SW480 (cell line): ENCODE measurements around the gene PCK1.

ENCODE experiments used
- DNase-seq: peaks from one replicate; pipeline ENCODE4 v3.0.0-alpha.2; 2016; ENCODE audit warnings: low spot score

The PCK1 gene

DNA sequence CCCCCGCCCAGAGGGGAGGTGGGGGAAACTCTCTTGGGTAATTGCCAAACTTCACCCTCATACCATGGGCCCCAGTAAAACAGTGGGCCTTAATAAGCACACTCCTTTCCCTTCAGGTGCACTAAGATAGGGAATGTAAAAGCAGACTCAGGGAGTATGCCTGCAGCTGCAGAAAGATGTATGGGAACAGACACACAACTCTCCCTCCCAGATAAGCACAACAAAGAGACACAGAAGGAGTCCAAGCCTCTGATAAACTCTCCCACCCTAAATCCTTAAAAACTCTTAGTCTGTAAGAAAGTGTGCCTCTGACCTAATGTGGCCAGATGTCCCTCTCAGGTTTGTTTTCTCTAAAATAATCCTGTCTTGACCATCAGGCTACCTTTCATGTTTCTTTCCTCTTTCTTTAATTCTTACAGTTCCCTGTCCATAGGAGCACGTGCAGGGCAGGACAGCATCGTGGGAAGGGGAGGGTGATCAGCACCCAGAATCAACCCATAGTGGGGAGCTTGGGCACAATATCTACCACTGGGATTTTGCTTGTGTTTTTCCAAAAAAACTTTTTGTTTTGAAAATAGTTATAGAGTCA lies 24.7 kb upstream of the PCK1 start:
- no peak for DNase-seq

DNA sequence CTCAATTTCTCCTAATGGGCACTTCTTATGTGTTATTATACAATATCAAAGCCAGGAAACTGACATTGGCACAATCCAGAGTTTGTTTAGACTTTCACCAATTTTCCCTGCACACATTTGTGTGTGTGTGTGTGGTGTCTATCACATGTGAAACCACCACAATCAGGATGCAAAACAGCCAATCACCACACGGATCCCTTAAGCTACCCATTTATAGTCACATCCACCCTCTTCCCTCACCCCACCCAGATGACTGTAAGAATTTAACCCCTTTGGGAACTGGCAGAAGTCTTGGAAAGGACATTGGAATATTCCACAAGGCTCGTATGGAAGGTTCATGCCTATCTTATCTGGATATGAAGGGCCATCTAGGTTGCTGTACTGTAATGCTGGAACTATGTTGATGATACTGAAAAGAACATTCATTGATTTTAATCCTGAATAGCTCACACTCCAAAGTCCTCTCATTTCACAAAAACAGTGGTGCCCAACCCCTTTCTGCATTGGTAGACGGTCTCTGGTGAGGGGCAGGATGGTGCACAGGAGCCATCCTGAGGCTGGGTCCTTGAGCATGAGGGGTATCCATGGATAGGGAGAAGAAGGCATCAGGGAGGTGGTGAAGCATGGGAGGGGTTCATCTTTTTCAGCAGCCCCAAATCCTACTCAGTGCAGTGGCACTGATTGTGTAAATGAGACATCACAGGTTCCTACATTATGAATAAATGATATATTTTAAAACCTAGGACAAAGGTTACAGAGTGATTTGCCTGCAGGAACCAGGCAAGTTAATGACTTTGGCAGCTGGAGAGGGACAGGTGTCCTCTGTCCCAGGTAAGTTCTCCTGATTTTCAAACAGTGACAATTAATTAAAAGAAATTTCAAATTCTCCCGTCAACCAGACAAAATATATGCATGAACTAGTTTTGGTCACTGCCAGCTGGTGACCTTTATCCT lies 23.9 kb upstream of the PCK1 start:
- DNase-seq = no peak

DNA sequence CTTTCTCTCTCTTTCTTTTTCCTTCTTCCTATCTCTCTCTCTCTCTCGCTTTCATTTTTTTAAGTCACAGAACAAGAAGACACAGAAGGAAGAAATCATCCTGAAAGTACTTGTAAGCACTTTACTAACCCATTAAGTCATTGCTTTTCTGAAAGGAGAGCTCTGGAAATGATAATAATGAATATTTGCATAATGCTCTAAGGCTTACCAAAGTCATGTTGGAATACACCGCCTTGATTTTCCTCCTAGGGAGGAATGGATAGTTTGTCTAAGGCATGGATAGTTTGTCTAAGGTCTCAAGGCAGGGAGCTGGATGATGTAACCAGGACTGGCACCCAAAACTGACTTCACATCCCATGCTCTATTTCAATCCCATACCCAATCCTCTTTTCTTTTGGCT lies 23.1 kb upstream of the PCK1 start:
- no peak for DNase-seq

DNA sequence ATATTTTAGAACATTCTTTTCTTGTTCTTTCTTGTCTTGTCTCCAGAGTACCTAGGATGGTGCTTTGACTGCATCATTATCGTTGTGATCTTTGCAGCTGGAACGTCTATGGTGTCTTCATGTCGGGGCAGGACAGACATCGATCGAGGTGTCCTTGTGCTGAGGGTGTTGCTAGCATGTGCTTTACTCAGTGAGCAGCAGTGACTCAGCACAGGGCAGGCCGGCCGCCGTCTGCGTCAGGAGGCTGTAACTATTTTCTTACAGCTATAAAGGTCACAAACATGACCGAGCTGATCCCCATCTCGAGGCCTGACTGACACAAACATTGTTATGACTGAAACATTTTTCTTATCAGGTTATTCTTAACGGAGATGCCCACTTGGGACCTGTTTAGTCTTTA lies 21.0 kb upstream of the PCK1 start:
- DNase-seq = no peak

DNA sequence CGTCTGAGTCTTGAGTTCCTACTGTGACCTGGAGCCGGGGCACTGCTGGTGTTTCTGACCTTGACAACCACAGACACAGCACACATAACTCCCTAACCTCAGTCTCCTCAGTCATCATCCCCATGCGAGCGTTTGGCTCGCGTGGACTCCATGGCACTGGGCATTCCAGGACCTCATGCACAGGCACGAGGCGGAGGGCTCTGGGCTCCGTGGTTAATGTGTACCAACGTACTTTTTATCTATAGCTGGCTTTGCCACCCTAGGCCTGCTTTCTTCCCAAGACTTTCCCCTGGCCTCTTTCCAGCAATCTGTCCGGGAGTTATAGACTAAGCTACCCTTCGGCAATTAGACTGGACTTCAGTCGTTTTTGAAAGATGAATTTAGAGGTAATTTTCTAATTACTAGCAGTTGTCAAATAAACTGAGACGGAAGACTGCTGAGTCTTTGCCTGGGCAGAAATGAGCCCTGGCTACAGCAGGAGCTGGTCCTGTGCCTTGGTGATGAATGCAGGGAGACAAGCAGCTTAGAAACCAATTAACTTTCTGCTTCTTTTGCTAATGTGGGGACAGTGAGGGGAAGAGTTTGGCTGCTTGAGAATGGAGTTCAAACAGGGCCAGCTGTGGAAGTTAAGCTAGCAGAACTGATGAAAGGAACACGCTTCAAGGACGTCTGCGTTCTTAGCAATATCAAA lies 19.9 kb upstream of the PCK1 start:
- no peak for DNase-seq

DNA sequence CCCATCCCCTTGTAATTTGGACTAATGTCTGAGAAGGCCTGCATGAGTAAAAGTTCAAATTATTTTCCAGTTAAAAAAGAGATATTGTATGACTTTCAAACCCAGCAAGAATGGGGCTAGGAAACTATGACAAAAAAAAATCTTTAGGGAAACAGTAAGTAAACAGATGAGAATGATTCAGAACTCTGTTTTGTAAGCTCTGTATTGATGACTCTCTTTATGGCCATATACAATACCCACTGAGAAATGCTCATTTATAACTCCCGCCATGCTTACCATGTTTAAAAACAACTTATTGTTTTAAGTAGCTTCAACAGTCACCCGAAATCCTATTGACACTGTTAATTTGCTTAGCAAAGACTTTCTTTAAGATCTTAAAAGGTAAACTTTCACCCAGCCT lies 17.2 kb upstream of the PCK1 start:
- DNase-seq = no peak

DNA sequence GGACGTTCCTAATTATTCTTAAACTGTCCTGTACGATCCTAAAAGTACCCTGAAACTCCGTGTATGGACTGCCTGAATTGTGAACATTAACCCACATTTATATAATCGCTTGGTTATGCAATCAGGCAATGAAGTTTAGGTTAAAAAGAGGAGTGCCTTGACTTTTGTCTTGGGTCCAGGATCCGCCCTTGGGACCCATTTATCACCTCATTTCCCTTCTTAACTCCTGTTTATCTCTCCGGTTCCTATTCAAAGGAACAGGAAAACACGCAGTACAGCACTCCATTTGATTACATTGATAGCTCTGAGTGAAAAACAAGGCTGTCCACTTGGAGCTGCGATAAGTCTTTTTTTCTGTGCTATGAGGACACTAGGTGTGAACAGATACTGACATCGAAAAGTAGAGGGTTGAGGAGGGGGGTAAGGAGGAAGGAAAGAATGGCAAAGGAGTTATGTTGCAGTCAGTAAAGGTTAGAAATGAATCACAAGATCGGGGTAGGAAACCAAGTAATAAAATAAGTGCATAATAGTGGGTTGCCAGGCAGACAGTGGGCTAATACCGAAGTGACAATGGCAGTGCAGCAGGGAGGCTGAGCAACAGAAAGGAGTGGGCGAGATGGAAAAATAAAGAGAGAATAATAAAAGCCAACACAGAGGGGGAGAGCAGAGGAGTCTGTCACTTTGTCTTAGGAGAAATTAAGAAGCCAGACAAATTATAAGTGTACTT lies 15.9 kb upstream of the PCK1 start:
- no peak for DNase-seq

DNA sequence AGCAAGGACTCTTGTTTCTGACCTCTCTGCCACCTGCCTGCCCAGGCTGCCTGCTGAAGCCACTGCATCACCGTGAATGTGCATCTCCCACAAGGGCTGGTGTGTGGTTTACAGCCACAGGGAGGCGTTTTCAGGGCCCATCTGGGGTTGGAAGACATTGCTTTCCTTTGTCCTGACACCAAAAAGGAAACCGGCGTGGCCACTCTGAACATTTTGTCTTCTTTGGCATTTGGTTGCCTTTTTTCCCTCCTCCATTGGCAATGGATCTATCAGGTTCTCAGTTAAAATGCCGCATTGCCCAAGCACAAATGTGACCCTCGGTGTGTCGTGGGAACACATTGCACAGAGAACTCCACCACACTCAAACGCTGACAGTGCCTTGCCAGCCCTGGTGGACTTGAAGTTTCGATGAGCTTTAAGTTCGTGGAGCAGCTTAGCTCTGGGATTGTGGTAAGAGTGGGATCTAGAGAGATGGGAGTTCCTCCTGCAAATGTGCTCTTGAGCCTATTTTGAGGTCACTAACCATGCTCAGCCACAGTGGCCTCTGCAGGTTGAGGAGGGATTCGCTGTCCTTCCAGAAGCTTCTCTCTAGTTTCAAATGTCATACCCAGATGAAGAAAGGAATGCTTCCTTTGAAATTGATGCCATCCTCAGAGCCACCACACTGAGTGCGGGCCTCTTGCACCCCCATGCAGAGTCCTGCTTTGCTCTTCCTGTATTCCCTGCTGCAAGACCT lies 14.8 kb upstream of the PCK1 start:
- peak; percentile 31 for DNase-seq

DNA sequence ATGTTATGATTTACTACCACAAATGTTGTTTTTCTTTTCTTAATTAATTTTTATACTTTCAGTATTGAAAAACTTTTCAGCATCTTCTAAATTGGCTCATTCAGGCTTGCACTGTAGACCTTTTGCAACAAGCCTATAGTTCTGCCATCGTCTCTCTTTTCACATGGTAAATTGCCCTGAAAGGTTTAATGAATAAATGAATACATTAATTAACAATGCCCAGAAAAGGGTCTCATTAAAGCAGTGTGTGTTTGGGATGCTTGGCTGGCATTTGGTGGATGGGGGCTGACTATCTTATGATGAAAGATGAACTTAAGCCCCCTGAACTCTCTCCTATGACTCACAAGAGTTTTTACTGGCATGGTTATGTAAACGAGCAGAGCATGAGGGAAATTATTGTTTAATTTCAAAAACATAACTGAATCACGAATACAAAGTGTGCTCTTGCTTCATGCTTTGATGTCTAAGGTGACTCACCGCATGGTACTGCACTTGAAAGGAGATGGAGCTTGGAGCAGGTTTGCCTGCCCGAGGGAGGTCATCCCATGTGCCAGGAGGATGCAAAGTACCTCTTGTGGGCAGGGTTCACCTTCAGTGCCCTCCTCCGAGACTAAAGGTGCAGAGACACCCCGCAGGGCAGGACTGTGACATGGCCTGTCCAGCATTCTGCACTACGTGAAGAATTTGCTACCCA lies 13.8 kb upstream of the PCK1 start:
- DNase-seq = peak; percentile 98

DNA sequence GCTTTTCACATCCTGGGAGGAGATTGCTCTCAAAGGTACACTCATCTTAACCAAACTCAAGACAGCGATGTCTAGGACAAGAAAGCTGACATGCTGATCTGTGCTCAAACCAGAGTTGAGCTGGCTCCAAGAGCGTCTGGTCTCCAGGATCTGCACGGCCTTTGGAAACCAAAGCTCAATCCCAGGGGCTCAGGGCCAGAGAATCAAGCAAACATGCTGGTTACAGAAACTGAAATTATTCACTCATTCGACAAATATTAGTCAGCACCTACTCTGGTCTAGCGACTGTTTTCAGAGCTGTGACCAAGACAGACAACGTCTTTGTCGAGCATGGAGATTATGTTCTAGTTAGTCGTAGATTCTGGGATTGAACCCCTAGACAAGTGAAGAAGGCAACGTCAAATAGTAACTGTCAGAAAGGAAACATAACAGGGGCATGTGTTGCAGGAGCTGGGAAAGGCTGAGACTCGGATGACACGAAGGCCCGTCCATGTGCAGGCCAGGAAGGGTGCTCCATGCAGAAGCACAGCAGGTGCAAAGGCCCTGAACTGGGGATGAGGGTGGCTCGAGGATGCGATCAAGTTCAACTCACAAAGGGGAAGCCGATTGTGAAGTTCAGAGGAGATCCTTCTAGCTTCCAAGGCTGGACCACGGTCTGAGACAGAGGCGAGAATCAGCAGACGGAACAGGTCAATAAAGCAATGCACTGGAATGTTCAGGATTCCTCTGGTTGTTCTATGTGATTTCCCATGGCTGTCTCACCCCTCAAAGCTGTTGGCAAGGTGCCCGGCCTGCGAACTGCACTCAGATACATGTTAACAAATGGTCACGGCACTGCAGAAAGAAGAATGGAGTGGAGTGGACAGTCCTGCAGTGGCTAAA lies 12.5 kb upstream of the PCK1 start:
- DNase-seq = no peak

DNA sequence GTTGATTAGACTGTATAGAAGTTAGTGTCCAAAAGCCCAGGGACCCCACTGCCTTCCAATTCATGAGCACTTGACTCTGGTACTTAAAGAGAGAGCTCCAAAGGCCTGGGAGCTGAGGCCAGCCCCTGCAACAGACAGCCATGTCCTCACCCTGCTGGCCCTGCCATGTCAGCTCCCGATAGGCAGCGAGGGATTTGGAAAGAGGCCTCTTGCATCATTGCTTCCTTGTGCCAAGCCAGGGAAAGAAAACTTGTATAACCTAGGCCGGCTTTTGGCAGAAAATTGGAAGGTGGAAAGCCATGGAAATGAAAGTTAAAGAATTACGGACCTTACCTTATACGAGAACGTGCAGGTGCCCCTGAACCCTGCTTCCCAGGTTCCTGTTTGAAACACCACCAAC lies 8.4 kb upstream of the PCK1 start:
- no peak for DNase-seq

DNA sequence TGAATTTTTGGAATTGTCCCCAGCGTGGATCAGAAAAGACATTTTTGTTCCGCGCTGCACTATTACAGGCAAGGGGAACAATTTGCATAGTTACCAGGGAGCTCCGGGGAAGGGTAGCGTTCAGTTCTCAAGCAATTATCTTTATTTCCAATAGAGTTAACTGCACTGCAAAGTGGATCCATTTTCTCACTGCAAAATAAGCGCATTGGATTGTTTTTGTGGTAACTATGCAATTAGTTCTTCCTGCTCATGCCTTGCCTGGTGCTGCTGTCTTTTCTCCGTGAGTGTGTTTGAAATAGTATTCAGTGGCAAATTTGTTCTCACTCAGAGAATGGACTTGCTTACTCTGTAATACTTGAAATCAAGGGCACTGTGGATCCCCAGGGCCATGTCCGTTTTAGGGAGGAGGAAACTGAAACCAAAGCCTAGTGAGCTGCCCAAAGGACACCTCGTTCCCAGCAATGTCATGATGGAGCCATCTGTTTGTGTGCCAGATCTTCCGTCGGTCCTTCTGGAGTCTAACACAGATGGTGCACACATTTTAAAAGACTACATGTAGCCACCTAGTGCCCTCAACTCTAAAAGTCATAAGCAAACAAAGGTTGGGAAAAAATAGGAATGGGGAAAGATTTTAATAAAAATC lies 7.4 kb upstream of the PCK1 start:
- no peak for DNase-seq

DNA sequence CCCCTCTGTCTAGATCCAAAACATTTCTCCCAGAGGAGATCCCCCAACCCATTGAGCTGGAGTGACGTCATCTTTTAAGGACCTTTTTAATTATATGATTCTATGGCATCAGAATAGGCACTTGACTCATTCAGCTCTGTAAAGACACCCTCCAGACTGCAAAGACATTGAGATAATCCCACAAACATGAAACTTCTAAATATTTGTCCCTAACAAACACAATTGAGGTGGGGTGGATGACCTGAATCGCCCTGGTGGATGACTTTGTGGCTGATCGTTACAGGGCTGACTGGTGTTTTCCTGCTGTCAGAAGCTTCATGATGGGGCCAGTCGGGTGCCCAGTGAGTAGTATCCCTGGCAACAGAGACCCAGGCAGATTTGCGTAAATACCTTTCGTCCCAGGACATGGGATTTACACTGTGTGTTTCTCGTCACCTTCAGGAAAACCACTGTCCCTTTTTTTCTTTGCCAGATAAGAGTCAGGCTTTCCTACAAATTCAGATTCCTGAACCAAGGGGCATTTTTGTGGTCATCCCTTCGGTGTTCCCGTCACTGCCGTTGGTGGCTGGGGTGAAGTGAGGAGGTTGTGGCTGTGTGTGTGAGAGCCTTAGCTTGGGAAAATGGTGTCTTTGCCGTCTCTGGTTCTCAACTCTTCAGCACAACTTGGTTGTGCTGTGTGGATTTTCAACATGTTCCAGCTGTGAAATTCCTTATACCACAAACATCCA lies 5.3 kb upstream of the PCK1 start:
- DNase-seq = no peak

DNA sequence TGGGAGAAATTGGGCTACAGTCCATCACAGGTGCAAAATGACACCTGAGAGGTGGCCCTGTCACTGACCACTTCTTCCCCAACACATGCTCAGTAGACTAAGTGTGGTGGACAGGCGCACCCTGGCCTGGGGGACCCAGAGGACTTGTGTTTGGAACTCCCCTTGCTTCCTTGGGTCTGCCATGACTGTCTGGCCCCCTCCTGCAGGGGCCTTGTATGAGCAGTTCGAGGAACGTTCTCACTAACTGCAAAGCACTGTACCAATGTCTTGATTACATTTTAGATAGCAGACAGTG lies 4.0 kb upstream of the PCK1 start:
- no peak for DNase-seq

DNA sequence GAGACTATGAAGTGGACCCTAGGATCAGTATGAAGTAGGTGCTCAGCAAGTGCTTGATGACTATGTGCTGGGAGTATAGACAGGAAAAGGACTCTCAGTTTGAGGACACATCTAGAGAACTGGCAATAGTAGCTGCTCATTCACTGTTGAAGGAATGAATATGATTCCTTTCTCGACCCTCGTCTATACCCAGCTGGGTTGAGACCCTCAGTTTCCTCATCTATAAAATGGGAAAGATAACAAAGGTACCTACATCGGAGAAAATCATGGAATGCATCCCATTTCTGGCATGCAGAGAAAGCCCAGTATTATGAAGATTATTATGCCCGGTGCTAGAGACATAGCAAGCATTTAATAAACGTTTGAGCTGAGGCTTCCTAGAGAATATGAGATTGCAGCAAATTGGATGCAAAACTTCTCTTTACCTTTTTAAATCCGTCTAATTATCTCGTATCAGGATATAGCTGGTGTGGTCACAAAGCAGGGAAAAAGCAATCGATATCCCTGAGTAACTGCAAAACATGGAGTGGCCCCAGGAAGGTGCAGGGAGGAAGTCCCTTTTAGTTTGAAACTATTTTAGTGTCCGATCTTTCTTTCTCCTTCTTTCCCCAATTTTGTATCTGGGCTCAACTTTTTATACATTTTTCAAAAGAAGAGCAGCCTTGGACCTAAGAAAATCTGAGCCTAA lies 2.8 kb upstream of the PCK1 start:
- DNase-seq = no peak

DNA sequence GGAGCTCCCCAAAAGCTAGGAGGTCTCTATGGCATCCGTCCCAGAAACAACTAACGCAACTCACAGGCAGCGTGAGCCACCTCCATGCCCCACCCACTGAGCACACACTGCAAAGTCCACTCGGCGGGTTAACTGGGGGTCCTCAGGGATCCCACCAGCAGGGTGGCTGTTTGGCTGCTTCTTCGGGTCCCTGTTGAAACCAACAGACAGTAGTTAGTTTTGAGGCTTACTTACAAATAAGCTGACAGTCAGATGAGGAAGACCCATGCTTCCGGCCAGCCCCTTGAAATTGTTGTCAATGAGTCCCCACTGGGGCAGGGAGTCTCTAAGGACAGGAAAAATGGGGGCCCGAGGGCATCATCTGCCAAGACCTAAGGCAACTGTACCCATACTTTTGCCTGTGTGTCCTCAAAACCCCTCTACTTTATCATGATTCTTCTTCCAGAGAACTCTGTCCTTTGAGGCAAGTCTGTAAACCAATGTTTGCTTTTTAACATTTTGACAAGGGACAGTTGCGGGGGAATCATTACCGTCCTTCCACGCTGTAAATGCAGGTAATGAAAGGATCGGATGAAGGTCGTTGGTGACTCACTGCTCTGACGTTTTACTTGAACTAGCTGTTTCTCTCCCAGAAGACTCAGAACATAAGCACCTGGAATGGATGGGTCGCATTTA lies 2.2 kb upstream of the PCK1 start:
- peak; percentile 78 for DNase-seq

DNA sequence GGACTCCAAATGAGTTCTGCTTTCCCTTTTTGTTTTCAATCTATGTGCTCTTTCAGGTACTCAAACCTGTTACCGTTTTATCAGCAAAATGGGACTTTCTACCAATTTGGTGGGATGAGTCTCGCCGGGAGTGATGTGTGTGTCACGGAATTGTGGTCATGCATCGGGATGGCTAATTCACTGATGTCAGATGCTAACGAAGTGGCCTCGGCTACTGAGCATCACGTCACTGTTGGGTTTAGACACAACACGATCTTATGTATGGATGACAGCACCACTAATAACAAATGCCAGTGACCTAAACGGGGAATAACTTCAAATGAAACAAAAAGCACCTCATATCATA lies 1.6 kb upstream of the PCK1 start:
- no peak for DNase-seq
